ENCODE measurements around the gene MVD. TPM values are rescaled to one million over a fixed set of nuclear protein-coding genes. Genes with fewer than 3 reads are reported as not detected.
A peak's percentile ranks its signal among the peaks of the same experiment; 100 is the strongest.

MVD gene
- total and polyA plus RNA-seq, 10 of the 15 experiments (the other 5 are each of a cell fraction or from before 2014, with no cell fraction given): 5.0 to 147 (median 65.0) TPM

- TF ChIP-seq CUX1 (IDR thresholded peaks at IDR 0.05; ENCODE audit: insufficient replicate concordance, low read depth, low read length): peak; percentile 41
- no peak for TF ChIP-seq JUND (IDR thresholded peaks at IDR 0.05; ENCODE audit: low read depth, low read length)
- TF ChIP-seq SKIL (IDR thresholded peaks at IDR 0.05; ENCODE audit: low read depth, poor library complexity, severe bottlenecking): no peak
- TF ChIP-seq TCF12 (IDR thresholded peaks at IDR 0.05; ENCODE audit: low read depth, low read length): 0 out of 2 replicates have a peak, but pooled peaks have one; percentile 59
- TF ChIP-seq HDAC2 (IDR thresholded peaks at IDR 0.05): 0 out of 2 replicates have a peak, but pooled peaks have one; percentile 83
- no peak for TF ChIP-seq GABPA (IDR thresholded peaks at IDR 0.05; ENCODE audit: low read depth)
These were observed 559 bp downstream of the MVD start (continued) for GRCh38 chr16:88662222-88662842.

All from GM12878 (cell line).